Endodermal cell (in vitro differentiated cells): ENCODE data around the gene MAB21L3. TPM values are rescaled to one million over a fixed set of nuclear protein-coding genes. Genes with fewer than 3 reads are reported as not detected.

Experiments used
- DNase-seq: peaks from one replicate; pipeline ENCODE4 v3.0.0-alpha.2; 2017
- H3K27ac ChIP-seq: 2 replicates; pipeline ENCODE4 v1.5.1; 2013; ENCODE audit warnings: mild to moderate bottlenecking, low read depth, low read length, moderate library complexity
- H3K27me3 ChIP-seq: 2 replicates; pipeline ENCODE4 v1.6.1; 2013; ENCODE audit warnings: mild to moderate bottlenecking, low read length, moderate library complexity; ENCODE audit not compliant: insufficient read depth, control insufficient read depth, poor library complexity, severe bottlenecking
- H3K36me3 ChIP-seq: 2 replicates; pipeline ENCODE4 v1.7.0; 2013; ENCODE audit warnings: mild to moderate bottlenecking, low read length, moderate library complexity; ENCODE audit not compliant: control insufficient read depth, insufficient read depth
- H3K4me1 ChIP-seq: one replicate; pipeline ENCODE4 v1.7.0; 2013; ENCODE audit warnings: low read length; ENCODE audit not compliant: control insufficient read depth, insufficient read depth
- H3K4me3 ChIP-seq: 2 replicates; pipeline ENCODE4 v1.5.1; 2013; ENCODE audit warnings: mild to moderate bottlenecking, low read length, moderate library complexity
- H3K9ac ChIP-seq: 2 replicates; pipeline ENCODE4 v1.6.1; 2013; ENCODE audit warnings: mild to moderate bottlenecking, low read length, moderate library complexity; ENCODE audit not compliant: poor library complexity, severe bottlenecking; ENCODE audit errors: extremely low read depth
- H3K9me3 ChIP-seq: 2 replicates; pipeline ENCODE4 v1.6.1; 2013; ENCODE audit warnings: mild to moderate bottlenecking, low read length, moderate library complexity; ENCODE audit not compliant: control insufficient read depth
- H3K27ac Mint-ChIP-seq: 2 replicates; pipeline ENCODE4 v1.8.0; 2020; ENCODE audit warnings: mixed read lengths
- H3K27me3 Mint-ChIP-seq: 2 replicates; pipeline ENCODE4 v1.8.0; 2021; ENCODE audit warnings: mild to moderate bottlenecking, mixed read lengths; ENCODE audit not compliant: insufficient read depth
- H3K36me3 Mint-ChIP-seq: 2 replicates; pipeline ENCODE4 v1.8.0; 2020; ENCODE audit warnings: low read depth, mixed read lengths
- H3K4me1 Mint-ChIP-seq: 2 replicates; pipeline ENCODE4 v1.8.0; 2020; ENCODE audit warnings: mixed read lengths
- H3K4me3 Mint-ChIP-seq: 2 replicates; pipeline ENCODE4 v1.8.0; 2020; ENCODE audit warnings: mild to moderate bottlenecking, moderate library complexity, mixed read lengths
- H3K9me3 Mint-ChIP-seq: 2 replicates; pipeline ENCODE4 v1.8.0; 2020; ENCODE audit warnings: mild to moderate bottlenecking, mixed read lengths
- WGBS, 2 experiments: methylation state at CpG; one replicate each; pipeline versions ENCODE4 v1.1.5 to v1.1.7; 2013; ENCODE audit warnings: missing lambda C conversion rate in 2 of 2, mixed read lengths in 1 of 2; ENCODE audit not compliant: insufficient coverage in 1 of 2, insufficient read length in 1 of 2; 5-methylcytosine and 5-hydroxymethylcytosine counted together
- total RNA-seq, 2 donors: library from RNA; stranded (reverse); fragmentation: NEBNext Ultra II Directional in 1 of 2; extraction: Animal tissue kit (Norgen Biotek cat#: 25700) in 1 of 2; gene quantifications; 2 replicates in 1 of 2; 3 replicates in 1 of 2; pipeline ENCODE4 v1.2.1, GENCODE V29; 2021
- TF ChIP-seq, protein P1 (sequence below): fragments of 200-600 bp; sonication (generic); conservative IDR thresholded peaks from 2 replicates; pipeline ENCODE4 v1.5.0; 2021; ENCODE audit warnings: antibody characterized with exemption, mild to moderate bottlenecking

The MAB21L3 gene
- total RNA-seq, 2 donors from 2014 or later: 0.09 TPM; not detected in 1

DNA sequence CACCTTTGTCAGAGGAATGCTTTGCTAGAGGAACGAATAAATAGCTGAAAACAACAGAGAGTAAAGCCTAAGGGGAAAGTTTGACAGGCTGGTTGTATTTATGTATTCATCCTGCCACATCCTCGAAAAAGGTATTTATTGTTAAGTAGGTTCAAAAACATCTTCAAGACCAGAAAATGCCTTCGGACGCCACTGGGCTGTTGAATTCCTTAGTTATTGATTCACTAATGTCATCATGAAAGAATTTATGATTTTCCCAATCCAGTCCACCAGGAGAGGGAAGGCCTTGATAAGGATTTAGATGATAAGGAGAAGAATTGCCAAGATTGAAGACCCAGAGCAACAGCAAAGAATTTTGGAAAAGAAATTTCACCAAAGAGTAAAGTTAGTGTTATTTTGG lies 35.2 kb upstream of the MAB21L3 start:
- H3K27ac Mint-ChIP-seq: no peak overlapping the region
- no peak overlapping the region for H3K27ac ChIP-seq
- H3K27me3 Mint-ChIP-seq: no peaks in the 10 kb centered on the region
- no peak for DNase-seq
- no peaks in the 10 kb centered on the region for H3K9me3 Mint-ChIP-seq
- H3K9me3 ChIP-seq: no peaks in the 10 kb centered on the region
- H3K4me3 ChIP-seq: no peak overlapping the region
- peaks cover 9% of the 10 kb centered on the region for H3K36me3 Mint-ChIP-seq
- no peak overlapping the region for H3K9ac ChIP-seq
- 90 to 96% methylated on average over 4 of the region's 4 CpGs for WGBS, 2 experiments
- H3K4me3 Mint-ChIP-seq: no peak overlapping the region
- TF ChIP-seq, protein P1, sequence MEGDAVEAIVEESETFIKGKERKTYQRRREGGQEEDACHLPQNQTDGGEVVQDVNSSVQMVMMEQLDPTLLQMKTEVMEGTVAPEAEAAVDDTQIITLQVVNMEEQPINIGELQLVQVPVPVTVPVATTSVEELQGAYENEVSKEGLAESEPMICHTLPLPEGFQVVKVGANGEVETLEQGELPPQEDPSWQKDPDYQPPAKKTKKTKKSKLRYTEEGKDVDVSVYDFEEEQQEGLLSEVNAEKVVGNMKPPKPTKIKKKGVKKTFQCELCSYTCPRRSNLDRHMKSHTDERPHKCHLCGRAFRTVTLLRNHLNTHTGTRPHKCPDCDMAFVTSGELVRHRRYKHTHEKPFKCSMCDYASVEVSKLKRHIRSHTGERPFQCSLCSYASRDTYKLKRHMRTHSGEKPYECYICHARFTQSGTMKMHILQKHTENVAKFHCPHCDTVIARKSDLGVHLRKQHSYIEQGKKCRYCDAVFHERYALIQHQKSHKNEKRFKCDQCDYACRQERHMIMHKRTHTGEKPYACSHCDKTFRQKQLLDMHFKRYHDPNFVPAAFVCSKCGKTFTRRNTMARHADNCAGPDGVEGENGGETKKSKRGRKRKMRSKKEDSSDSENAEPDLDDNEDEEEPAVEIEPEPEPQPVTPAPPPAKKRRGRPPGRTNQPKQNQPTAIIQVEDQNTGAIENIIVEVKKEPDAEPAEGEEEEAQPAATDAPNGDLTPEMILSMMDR: no peak
- peaks cover 23% of the 10 kb centered on the region for H3K36me3 ChIP-seq
- no peaks in the 10 kb centered on the region for H3K27me3 ChIP-seq
- no peaks in the 10 kb centered on the region for H3K4me1 Mint-ChIP-seq
- no peaks in the 10 kb centered on the region for H3K4me1 ChIP-seq

DNA sequence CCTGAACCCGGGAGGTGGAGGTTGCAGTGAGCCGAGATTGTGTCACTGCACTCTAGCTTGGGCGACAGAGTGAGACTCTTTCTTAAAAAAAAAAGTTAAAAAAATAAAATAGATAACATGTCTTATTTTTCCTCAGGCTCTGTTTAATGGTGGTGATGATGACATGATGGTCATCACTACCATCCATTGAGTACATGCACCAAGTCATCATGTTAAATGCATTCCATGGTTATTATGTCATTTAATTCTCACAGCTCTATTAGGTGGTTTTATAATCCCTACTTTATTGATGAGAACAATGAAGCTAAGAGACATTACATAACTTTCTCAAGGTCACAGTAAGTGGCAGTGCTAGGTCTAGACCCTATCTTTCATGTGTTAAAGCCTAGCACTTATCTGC lies 34.4 kb upstream of the MAB21L3 start:
- H3K4me3 Mint-ChIP-seq: no peak overlapping the region
- no peak overlapping the region for H3K4me3 ChIP-seq
- TF ChIP-seq, protein P1: no peak
- no peaks in the 10 kb centered on the region for H3K9me3 Mint-ChIP-seq
- H3K27ac ChIP-seq: no peak overlapping the region
- no peaks in the 10 kb centered on the region for H3K9me3 ChIP-seq
- 98% methylated on average over 3 of the region's 3 CpGs; no CpG with 5 or more reads in 1 of the 2 experiments for WGBS, 2 experiments
- DNase-seq: no peak
- no peaks in the 10 kb centered on the region for H3K4me1 Mint-ChIP-seq
- H3K36me3 ChIP-seq: peaks cover 19% of the 10 kb centered on the region
- H3K36me3 Mint-ChIP-seq: peaks cover 6% of the 10 kb centered on the region
- no peaks in the 10 kb centered on the region for H3K27me3 Mint-ChIP-seq
- no peak overlapping the region for H3K27ac Mint-ChIP-seq
- no peak overlapping the region for H3K9ac ChIP-seq
- H3K4me1 ChIP-seq: no peaks in the 10 kb centered on the region
- H3K27me3 ChIP-seq: no peaks in the 10 kb centered on the region

DNA sequence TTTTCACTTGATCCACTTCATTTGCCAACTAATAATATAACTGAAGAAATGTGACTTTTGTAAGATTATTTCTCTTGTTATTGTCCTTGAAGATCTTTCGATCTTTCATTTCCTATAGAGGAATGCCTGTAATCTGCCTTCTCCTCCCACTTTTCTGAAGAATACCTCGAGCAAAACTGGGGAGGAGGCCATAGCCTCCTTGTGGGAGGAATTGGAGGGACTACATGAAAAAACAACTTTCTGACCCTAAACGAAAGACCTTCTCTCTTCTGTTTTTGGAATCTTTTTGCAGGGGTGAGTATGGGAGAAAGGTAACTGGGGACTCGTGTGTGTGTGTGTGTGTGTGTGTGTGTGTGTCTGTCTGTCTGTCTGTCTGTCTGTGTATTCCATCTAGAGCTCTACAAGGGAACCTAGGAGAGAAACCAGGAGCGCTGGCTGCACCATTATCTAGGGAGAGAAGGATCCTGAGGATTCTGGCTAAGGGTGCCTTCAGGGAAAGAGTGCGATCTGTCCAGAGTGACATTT lies 32.4 kb upstream of the MAB21L3 start:
- no peak overlapping the region for H3K27ac ChIP-seq
- Mint-ChIP-seq H3K27me3 (no peaks in the 10 kb centered on the region), H3K4me3 (no peak overlapping the region), H3K4me1 (no peaks in the 10 kb centered on the region), H3K36me3 (peaks cover 7% of the 10 kb centered on the region), H3K27ac (peak overlapping the region; percentile 3), H3K9me3 (no peaks in the 10 kb centered on the region)
- peaks cover 5% of the 10 kb centered on the region for H3K36me3 ChIP-seq
- no peaks in the 10 kb centered on the region for H3K4me1 ChIP-seq
- H3K9ac ChIP-seq: no peak overlapping the region
- 76 to 89% methylated on average over 1 to 6 of the region's 6 CpGs for WGBS, 2 experiments
- no peak overlapping the region for H3K4me3 ChIP-seq
- TF ChIP-seq, protein P1: peak; percentile 67
- peak; percentile 46 for DNase-seq
- no peaks in the 10 kb centered on the region for H3K9me3 ChIP-seq
- no peaks in the 10 kb centered on the region for H3K27me3 ChIP-seq
